ENCODE results near the gene STX7.
A peak's percentile ranks its signal among the peaks of the same experiment; 100 is the strongest.
"Not testable (repeated sequence)": the region's sequence is repeated elsewhere in the genome, so short reads cannot be mapped to it uniquely, and the experiment has no call there.

Gene STX7, protein sequence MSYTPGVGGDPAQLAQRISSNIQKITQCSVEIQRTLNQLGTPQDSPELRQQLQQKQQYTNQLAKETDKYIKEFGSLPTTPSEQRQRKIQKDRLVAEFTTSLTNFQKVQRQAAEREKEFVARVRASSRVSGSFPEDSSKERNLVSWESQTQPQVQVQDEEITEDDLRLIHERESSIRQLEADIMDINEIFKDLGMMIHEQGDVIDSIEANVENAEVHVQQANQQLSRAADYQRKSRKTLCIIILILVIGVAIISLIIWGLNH

DNA sequence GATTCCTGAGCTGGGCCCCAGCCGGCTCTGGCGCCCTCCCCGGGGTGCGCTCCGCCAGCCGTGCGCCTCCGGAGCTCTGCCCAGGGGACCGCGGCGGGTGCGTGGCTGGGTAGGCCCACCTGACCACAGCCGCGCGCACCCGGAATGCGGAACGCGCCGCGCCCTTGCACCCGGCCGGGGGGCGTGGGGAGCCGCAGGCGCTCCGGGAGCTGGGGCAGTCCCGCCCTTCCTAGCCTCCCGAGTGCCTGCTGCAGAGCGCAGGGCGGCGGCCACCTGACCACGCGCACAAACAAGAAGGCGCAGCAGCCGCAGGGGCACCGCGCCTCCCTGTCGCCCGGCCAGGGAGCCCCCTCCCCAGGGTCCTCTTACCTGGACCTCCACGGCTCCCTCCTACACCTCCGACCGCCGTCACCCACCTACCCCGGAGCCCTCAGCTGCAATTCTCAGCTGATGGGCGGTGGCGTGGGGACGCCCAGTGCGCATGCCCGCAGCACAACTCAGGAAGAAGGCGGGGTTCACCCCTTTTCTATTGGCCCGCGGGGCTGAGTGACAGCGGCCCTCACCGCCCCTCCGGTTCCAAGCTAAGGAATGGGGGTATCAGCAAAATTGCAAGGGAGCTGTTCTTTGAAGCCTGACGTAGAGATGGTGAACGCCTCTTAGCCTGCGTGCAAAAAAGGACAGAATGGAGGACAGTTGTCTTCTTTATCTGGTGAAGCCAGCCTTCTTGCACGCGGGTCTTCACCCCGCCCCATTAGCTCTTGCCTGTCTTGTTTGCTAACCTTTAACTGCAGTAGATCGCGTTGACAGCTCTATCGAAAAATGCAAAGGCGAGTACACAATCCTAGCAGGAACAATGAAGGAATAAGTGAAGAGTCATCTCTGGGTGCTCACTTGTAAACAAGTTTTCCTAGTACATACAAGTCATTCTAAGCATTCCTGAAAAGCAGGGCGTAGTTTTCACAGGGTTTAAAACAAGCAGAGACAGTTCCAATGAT is at the start of gene STX7:
TSS of gene STX7 (minus strand) at position 479 of the 995 bp plus-strand sequence. CDS start 9,586 bp downstream, outside the sequence.
- DNase-seq (ENCODE audit: low read depth) = peak; percentile 71

DNA sequence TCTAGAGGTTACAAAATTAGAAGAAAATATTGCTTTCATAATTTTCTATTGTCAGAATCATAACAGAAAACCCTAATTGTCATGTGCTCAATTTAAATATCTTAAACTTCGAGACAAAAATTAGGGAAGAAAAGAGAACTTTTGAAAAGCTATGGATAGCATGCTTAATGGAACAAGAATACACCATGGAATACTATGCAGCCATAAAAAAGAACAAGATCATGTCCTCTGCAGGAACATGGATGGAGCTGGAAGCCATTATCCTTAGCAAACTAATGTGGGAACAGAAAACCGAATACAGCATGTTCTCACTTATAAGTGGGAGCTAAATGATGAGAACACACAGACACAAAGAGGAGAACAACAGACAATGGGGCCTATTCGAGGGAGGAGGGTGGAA is 47.2 kb upstream of the STX7 start:
- DNase-seq (ENCODE audit: low read depth) = not testable (repeated sequence)

DNA sequence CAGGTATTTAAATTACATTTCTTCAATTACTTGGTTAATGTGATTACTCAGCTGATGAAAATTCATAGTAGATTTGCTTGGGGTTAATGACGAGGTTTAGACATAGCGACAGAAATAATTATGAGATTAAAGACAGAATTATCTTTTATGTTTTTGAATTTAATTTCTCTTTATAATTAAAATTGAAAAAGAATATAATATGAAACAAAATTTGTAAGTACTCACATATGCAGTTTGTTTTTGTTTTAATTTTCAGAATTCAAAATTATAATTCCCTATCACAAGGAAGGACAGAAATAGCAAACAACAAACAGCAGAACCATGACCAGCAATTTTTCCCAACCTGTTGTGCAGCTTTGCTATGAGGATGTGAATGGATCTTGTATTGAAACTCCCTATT is 39.5 kb upstream of the STX7 start, which contains the start of gene TAAR8:
TSS of gene TAAR8 (plus strand) at position 301 of the 400 bp plus-strand sequence. CDS start at position 322, 21 bp downstream.
- no peak for DNase-seq (ENCODE audit: low read depth)

DNA sequence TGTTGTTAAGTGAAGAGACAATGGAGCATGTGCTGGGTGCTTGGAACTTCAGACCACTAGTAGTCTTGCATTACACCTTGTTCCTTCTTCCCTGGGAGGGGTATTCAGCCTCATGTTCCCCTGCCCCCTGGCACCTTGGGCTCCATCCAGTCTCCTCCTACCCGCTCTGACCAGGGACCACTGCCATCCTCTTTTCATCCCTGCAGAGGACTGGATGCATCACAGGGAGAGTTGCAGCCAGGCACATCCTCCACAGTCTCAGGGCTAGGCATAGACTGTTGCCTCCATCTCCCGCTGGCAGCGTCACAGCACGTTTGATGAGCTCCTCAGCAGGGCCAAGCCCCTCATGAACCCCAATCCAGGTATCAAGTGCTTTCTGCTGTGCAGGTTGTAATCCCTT is 38.3 kb upstream of the STX7 start:
- no peak for DNase-seq (ENCODE audit: low read depth)

GRCh38 chr6:132548746-132549463 is 36.0 kb upstream of the STX7 start:
- no peak for DNase-seq (ENCODE audit: low read depth)

DNA sequence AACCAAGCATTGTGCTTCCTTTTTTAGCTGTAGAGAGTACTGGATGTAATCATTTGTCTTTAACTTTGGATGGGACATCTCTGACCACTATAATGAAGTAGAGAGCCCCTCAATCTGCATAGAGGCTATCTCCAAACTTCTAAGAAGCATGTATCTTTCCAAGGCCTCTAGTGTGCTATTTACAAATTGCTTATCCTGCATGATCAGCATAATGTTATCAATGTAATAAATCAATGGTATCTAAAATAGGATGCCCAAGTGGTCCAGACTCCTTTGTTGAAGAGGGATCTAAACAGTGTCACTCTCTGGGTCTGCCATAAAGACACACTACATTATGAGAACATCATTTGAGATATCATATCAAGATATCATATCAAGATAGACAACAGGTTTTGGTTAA is 31.9 kb upstream of the STX7 start:
- no peak for DNase-seq (ENCODE audit: low read depth)

GRCh38 chr6:132537977-132538376 is 25.1 kb upstream of the STX7 start, which contains the start of gene TAAR9:
TAAR9 (plus strand) TSS chr6:132538277; CDS start chr6:132538290, 13 bp downstream.
- DNase-seq (ENCODE audit: low read depth) = no peak

DNA sequence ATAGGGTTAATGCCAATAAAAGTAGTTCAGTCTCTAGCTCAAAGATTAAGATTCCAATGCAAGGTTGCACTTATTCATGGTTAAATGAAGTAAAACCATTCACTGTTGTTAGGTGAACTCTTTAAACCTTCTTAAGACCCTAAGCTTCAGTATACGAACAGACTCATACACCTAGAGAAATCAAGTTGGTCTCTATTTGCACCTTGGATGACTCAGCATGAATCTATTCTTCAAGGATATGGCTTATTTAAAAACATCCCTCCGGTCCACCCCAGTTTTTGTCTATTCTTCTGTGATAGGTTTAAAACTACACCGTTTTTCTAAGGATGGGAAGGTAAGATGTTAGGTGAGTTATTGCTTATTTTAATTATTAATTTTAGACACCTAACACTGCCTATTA is 24.2 kb upstream of the STX7 start:
- DNase-seq (ENCODE audit: low read depth) = no peak

- not testable (repeated sequence) for DNase-seq (ENCODE audit: low read depth)
These were observed 21.6 kb upstream of the STX7 start for GRCh38 chr6:132534546-132534945.

- peak; percentile 29 for DNase-seq (ENCODE audit: low read depth)
These were observed 17.5 kb upstream of the STX7 start for GRCh38 chr6:132530293-132530974.

DNA sequence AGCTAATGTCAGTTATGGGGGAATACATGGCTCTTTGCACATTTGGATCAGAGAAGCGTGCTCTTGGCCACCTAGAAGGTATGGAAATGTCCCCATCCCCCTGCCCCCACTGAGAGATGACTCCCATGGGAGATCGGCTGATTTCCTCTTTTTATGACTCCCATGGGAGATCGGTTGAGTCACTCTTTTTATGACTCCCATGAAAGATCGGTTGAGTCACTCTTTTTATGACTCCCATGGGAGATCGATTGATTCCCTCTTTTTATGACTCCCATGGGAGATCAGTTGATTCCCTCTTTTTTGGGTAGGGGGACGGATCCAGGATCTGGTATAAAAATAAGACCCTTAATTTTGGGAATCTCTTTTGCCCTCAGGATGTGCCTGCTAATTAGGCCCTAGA is 14.9 kb upstream of the STX7 start:
- no peak for DNase-seq (ENCODE audit: low read depth)

GRCh38 chr6:132526461-132526860 is 13.5 kb upstream of the STX7 start:
- no peak for DNase-seq (ENCODE audit: low read depth)

DNA sequence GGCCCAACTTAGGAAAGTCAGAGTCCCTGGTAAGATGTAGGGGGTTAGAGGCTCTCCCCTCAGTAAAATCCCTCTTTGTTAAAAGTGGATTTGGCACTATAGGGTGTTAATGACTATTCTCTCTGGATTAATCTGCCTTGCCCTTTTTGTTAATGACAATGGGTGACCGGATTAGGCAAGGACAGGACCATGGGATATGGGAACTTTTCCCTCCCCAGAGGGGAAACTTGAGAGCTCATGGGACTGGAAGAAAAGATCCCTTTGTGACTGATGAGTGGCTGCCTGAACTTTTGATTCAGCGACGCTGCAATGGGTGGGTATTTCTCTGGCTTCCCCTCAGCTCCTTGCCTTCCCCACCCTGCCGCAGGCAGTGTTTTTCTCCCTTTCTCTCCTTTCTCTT is 12.9 kb upstream of the STX7 start:
- no peak for DNase-seq (ENCODE audit: low read depth)

GRCh38 chr6:132524646-132525045 is 11.7 kb upstream of the STX7 start:
- DNase-seq (ENCODE audit: low read depth) = no peak

DNA sequence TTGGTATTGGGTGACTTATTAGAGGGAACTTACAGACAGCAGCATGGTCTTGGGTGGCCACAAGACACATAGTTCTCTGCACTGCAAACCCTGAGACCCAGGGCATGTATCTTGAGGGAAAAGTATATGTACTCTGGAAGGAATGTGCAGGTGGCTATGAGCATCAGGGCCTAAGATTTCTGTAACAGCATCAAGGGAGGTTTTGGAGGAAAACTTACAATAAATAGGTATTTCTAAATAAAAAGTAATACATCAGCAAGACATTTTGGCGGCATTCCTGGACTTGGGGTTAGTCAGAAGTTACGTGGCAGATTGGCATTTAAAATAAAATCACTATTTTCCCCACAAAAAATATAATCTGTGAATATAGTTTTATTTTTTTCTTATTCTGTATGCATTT is 8.0 kb upstream of the STX7 start:
- no peak for DNase-seq (ENCODE audit: low read depth)

DNA sequence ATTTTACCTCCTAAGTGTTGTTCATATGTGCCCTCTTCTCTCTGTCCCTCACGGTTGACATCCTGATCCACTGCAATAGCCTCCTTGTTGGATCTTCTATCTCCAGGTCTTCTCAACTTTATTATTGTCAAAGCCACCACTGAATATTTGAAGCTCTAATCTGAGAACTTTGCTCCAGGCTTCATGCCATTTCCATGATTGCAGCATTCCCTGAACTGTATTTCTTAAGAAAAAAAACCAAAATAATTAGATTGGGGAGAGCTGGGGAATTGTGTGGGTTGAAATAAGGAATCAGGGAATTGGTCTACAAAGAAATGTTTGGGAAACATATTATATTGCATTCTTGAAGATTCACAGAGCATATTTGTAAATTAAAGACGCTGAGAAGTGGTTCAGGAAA is 2.5 kb upstream of the STX7 start:
- DNase-seq (ENCODE audit: low read depth) = no peak

GRCh38 chr6:132513831-132514545 is 1.1 kb upstream of the STX7 start:
- no peak for DNase-seq (ENCODE audit: low read depth)

- no peak for DNase-seq (ENCODE audit: low read depth)
These were observed 626 bp downstream of the STX7 start for GRCh38 chr6:132512342-132512637.

DNA sequence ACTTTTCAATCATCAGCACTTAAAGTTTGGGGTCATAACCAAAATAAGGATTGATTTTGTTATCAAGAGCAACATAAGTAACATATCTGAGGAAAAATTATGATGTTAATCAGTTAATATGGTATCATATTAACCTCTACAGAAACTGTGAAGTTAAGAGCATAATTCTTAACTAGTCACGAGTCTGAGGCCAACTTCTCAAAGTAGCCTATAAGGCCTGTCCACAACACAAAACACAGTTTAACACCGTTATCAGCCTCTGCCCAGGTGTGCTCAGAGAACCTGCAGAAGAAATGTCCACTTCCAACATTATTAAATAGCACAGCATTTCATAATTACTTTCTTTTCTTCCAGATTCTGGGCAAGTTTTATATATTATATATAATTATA is 1.1 kb downstream of the STX7 start:
- DNase-seq (ENCODE audit: low read depth) = no peak

GRCh38 chr6:132511210-132511830 is 1.6 kb downstream of the STX7 start:
- DNase-seq (ENCODE audit: low read depth) = no peak
